NCI-H2196 treated with DMSO at 0.1 percent for 48 hours (cell line): ENCODE results near the gene ABCA3.

ENCODE experiments used
- DNase-seq: peaks from one replicate; lab custom pipeline; 2025; ENCODE audit not compliant: unreplicated experiment; lab: John Stamatoyannopoulos, UW

The ABCA3 gene

GRCh38 chr16:2317231-2318020 is 23.1 kb downstream of the ABCA3 start:
- DNase-seq = no peak

GRCh38 chr16:2308089-2308962 is 32.2 kb downstream of the ABCA3 start:
- no peak for DNase-seq

DNA sequence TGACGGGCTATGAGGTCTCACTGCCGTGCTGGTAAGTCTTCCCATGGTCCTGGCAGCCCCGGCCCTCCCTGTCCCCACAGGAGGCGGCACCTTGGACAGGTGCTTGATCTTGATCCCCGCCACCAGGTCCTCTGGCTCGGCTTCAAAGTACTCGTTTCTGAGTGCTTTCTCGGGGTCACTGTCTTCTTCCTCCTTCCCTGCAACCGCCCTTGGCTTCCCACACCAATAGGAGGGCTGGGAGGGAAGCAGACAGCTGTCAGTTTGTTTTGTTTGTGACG is 40.7 kb downstream of the ABCA3 start:
- no peak for DNase-seq

DNA sequence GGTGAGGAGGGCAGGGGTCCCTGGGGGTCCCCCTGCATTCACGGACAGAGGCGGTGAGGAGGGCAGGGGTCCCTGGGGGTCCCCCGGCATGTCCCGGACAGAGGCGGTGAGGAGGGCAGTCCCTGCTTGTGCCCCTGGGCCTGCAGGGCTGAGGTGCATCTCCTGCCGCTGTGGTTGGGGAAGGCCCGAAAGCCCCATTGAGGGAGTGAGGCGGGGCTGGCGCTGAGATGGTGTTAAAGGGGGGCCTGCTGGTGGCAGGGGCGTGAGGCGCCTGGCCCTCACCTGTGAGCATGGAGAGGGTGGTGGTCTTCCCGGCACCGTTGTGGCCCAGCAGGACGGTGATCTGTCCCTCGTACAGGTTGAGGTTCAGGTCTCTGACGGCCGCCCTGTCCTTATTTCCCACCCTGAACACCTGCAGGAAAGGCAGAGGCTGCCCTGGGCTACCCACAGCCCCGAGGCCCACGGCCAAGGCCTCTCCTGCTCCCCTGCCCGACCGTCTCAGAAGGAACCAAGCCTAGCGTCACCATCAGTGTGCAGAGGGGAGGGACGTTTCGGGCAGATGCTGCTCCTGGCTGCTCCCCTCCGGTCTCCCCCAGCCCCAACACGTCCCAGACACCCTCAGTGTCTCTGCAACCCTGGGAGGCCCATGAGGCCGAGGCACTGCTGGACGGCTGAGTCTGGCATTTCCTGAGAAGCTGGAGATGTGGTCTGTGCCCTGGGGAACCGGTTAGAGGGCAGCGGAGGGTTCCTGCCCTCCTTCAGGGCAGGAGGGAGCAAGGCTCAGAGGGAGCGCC is 41.2 kb downstream of the ABCA3 start:
- no peak for DNase-seq

GRCh38 chr16:2298621-2299020 is 41.9 kb downstream of the ABCA3 start:
- no peak for DNase-seq

DNA sequence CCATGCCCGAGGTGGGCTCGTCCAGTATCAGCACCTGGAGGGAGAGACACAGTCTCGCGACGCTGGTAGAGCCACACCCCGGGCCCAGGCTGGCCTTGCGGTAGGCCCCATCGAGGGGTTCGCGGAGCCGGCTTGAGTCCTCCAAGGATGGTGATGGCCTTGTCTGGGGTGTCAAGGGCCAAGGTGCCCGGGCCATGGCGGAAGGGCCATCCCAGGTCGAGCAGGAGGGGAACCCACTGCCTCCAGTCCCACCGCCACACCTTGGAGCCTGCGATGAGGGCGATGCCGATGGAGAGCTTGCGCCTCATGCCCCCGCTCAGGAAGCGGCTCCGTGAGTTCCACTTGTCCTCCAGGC is 43.0 kb downstream of the ABCA3 start:
- no peak for DNase-seq

DNA sequence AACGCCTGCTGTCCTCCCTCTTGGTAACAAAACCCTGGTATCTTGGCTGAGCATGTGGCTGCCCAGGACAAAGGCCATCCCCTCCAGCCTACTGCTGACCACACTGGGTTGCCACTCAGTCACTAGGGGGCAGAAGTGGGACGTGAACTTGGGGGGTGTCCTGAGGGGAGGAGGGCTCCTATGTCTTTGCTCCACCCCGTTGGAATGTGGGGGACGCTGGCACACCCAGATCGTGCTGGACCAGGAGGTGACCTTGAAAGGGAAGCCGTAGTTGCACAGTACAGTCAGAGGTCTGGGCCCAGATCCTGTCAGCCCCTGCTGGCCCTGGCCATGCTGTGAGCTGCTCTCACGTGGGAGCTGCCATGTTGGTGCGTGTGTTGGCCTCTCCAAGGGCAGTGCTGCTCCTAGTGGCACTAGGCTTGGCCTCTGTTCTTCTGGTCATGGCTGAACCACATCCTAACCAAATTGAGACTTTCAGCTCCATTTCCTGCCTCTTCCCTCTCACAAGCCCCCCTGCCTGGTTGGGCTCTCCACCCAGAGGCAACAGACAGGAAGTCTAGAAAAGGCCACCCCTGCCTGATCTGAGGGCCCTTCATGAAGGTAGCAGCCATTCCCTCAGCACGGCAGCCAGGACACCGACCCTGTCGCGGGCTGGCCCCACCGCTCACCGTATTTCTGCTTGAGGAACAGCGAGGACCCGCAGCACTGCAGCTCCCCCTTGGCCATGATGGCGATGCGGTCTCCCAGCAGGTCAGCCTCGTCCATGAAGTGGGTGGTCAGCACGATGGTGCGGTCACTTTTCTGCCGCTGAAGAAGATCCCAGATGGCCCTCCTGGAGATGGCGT is 43.6 kb downstream of the ABCA3 start:
- DNase-seq = no peak

- DNase-seq = no peak
Measured at GRCh38 chr16:2295056-2295798, 45.3 kb downstream of the ABCA3 start.

DNA sequence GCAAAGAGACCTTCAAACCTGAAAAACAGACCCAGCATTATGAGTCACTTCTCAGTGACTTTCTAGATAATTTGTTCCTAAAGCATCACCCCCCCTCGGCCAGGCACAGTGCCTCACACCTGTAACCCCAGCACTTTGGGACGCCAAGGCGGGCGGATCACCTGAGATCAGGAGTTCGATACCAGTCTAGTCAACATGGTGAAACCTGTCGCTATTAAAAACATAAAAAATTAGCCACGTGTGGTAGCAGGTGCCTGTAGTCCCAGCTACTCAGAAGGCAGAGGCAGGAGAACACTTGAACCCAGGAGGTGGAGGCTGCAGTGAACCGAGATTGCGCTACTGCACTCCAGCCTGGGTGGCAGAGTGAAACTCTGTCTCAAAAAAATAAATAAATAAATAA is 48.3 kb downstream of the ABCA3 start:
- no peak for DNase-seq

DNA sequence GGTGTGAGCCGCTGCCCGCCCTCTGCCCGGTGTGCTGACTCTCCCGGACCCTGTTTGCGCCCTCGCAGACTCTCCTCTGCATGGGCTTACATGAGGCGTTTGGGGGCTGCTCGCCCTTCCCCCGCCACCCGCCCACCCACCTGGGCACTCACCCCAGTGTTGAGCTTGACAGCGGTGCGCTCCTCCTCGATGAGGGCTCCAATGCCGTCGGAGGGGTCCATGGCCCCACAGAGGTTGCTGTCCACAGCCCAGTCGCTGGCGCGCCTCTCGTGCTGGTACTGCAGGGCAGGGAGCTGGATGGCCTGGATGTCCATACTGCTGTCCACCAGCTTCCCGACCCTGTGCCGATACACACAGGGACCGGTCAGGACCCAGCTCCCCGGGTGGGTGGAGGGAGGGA is 51.2 kb downstream of the ABCA3 start:
- no peak for DNase-seq

DNA sequence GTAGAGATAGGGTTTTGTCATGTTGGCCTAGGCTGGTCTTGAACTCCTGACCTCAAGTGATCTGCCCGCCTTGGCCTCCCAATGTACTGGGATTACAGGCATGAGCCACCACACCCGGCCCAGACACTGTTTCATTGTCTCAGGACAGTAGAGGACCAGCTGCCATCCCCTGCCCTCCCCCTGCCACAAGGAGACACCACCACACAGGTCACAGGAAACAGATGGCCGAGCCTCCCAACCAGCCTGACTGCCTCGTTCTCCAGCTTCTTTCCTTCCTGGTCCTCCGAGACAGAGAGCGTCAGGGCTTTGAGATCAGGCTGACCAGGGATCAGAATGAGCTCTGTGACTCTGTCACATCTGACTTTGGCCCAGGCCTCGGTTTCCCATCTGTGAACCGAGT is 51.8 kb downstream of the ABCA3 start:
- DNase-seq = no peak

- no peak for DNase-seq
Measured at GRCh38 chr16:2287916-2288547, 52.5 kb downstream of the ABCA3 start.

- no peak for DNase-seq
Measured at GRCh38 chr16:2286550-2286949, 54.0 kb downstream of the ABCA3 start.

GRCh38 chr16:2285731-2286191 is 54.8 kb downstream of the ABCA3 start:
- DNase-seq = no peak

DNA sequence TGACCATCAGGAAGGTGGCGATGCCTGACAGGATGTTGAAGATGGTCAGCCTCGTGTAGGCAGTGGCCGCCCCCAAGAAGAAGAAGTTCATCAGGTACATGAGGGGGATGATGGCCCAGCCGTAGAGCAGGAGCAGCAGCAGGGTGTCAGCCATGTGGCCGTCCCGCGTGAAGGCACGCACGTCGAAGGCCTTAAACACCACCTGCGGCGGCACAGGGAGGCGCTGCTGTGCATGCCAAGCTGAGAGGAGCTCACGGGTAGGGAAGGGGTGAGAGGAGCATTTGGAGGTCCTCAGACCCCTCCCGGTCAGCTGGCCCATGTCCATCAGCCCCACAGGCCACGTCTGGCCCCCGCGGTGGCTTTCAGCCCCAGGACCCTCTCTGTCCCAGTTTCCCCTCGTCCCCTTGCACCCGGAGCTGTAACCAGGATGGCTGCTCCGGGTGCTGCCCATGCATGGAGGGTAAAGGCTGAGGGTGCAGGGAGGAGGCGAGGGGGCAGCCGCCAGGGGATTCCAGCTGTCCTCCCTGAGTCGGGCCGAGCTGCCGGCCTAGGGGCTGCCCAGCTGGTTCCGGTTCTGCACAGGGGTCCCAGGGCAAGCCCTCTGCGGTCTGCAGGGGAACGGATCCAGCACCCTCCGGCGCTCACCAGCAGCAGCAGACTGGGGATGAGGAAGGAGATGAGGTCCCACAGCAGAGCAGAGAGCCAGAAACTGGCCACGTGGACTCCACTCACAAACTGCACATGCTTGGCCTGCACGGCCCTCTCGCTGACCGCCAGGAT is 55.5 kb downstream of the ABCA3 start:
- no peak for DNase-seq

DNA sequence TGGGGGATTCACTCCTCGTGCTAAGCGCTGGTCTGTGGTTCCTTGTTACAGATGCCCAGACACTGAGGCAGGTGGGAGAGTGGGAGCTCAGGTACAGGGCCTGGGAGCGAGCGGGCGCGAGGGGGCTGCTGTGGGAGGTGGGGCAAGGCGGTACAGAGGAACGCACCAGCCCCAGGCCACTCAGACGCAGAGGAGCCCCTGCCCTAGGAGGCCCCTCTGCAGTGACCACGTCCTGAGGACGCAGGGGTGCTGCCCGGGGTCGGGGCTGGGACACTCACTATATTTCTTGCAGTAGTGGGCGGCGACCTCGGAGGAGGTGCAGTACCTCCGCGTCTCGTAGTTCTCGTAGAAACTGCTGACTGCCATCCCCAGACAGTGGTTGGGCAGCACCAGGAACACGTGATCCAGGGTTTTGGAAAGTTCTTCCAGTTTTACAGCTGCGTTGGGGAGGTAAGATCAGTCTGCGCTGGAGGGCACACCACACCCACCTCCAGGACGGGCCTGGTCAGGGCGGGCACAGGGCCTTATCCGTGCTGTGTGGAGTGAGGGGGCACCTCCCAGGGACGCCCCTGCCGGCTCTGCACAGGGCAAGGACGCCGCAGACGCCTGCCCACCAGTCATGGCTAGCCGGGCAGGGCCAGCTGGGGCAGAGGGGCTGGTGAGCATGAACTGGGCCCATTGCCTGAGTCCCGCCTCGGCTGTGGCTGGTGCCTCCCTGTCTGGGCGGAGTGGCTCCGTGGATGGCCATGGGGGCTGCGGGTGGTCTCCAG is 56.3 kb downstream of the ABCA3 start:
- DNase-seq = no peak

DNA sequence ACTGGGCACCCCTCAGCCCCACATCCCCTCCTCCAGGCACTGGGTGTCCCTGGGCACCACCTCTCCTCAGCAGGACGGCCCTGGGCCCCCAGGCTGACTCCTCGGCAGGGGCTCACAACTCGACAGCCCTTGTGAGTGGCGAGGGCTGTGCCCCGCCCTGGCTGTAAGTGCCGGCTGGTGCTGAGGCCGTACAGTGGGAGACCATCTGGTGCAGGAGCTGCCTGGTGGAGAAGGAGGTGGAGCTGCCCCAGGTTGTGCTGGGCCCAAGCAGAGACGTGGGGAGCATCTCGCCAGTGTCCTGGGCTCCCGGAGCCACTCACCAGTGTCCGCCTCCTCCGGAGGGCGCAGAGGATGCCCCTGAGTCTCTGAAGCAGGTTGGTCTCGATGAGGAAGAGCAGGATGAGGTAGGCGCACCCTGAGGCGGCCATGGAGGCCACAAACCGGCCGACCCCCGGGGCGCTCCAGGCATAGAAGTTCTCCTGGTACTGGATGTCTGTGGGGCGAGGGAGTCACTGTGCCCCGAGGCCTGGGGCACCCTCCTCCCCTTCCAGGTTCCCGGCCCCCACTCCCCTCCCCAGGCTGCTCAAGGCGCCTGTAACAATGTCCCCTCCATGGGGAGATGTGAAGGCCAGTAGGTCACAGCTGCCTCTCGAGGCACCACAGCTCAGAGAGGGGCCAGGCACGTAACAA is 57.5 kb downstream of the ABCA3 start:
- no peak for DNase-seq

DNA sequence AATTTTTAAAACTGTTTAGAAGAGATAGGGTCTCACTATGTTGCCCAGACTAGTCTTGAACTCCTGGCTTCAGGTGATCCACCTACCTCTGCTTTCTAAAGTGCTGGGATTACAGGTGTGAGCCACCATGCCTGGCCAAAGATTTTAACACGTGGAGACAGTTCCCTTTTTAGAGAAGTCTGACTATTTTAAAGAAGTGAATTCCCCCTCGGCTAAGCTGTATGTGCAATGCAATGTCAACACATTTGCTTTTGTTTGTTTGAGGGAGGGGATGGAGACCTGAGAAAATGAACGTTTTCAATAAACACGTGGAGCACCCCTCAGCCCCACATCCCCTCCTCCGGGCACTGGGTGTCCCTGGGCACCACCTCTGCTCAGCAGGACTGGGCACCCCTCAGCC is 58.3 kb downstream of the ABCA3 start:
- no peak for DNase-seq
